GM18873 (cell line): Measurements from ENCODE around the gene RIMKLA.

ENCODE experiments used
- ATAC-seq: cut with Tn5 transposase; IDR thresholded peaks from one replicate; pipeline ENCODE4 v1.9.1; 2021; ENCODE audit warnings: mild to moderate bottlenecking, moderate library complexity, moderate number of reproducible peaks; ENCODE audit not compliant: unreplicated experiment, low FRiP score

RIMKLA gene

GRCh38 chr1:42380586-42381279, at the start of gene RIMKLA:
RIMKLA (plus strand) TSS chr1:42380792; CDS start chr1:42380935, 143 bp downstream.
- peak; percentile 56 for ATAC-seq

GRCh38 chr1:42332877-42333276, 47.7 kb upstream of the RIMKLA start:
- no peak for ATAC-seq

GRCh38 chr1:42333662-42334239, 46.8 kb upstream of the RIMKLA start:
- ATAC-seq: no peak

- ATAC-seq: peak; percentile 33
These were observed 46.1 kb upstream of the RIMKLA start for GRCh38 chr1:42334240-42335049.

- ATAC-seq: peak; percentile 38
These were observed 45.4 kb upstream of the RIMKLA start, which contains the start of gene FOXJ3 for GRCh38 chr1:42335050-42335808. FOXJ3 (minus strand) TSS chr1:42335235; CDS start chr1:42311093, 24,142 bp downstream.

- no peak for ATAC-seq
These were observed 44.6 kb upstream of the RIMKLA start for GRCh38 chr1:42335809-42336518.

GRCh38 chr1:42336978-42337377, 43.6 kb upstream of the RIMKLA start:
- no peak for ATAC-seq

GRCh38 chr1:42340093-42340492, 40.5 kb upstream of the RIMKLA start:
- ATAC-seq: no peak

- no peak for ATAC-seq
These were observed 39.7 kb upstream of the RIMKLA start for GRCh38 chr1:42340901-42341300.

- ATAC-seq: no peak
These were observed 37.5 kb upstream of the RIMKLA start for GRCh38 chr1:42343049-42343448.

- no peak for ATAC-seq
These were observed 32.1 kb upstream of the RIMKLA start for GRCh38 chr1:42348498-42348897.

- ATAC-seq: no peak
These were observed 30.5 kb upstream of the RIMKLA start for GRCh38 chr1:42350086-42350485.

- no peak for ATAC-seq
These were observed 21.8 kb upstream of the RIMKLA start for GRCh38 chr1:42358791-42359190.

GRCh38 chr1:42359466-42359865, 21.1 kb upstream of the RIMKLA start:
- no peak for ATAC-seq

- no peak for ATAC-seq
These were observed 16.5 kb upstream of the RIMKLA start for GRCh38 chr1:42364089-42364488.

- ATAC-seq: no peak
These were observed 16.1 kb upstream of the RIMKLA start for GRCh38 chr1:42364542-42364941.

- ATAC-seq: no peak
These were observed 15.5 kb upstream of the RIMKLA start for GRCh38 chr1:42365118-42365517.

GRCh38 chr1:42368096-42368795, 12.3 kb upstream of the RIMKLA start:
- ATAC-seq: no peak

GRCh38 chr1:42369471-42369870, 11.1 kb upstream of the RIMKLA start:
- ATAC-seq: no peak
